HG03558 (cell line): ENCODE results near the gene TALDO1.

Source experiments
- ATAC-seq: cut with Tn5 transposase; IDR thresholded peaks from one replicate; pipeline ENCODE4 v1.9.1; 2021; ENCODE audit warnings: moderate number of reproducible peaks; ENCODE audit not compliant: unreplicated experiment; ENCODE audit errors: extremely low read depth

Gene TALDO1

DNA sequence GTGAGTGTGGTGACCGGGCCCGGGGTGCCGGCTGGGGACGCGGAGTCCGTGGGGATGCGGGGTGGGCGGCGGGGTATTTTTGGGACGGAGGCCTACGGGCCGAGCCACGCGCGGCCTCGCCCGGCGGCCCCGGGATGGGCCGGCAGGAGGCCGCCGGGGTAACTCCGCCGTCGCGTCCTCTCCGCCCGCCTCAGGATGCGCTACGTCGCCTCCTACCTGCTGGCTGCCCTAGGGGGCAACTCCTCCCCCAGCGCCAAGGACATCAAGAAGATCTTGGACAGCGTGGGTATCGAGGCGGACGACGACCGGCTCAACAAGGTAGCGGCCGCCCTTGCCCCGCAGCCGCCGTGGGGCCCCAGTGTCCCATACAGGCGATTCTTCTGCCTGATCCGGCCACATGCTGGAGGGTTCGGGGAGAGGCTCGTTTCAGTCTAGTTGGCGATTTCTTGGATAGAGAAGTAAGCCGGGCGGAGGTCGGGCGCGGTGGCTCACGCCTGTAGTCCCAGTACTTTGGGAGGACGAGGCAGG is 62.8 kb downstream of the TALDO1 start:
- no peak for ATAC-seq

GRCh38 chr11:811446-812245 is 64.4 kb downstream of the TALDO1 start:
- ATAC-seq = no peak

GRCh38 chr11:812390-812789 is 65.1 kb downstream of the TALDO1 start:
- no peak for ATAC-seq

- no peak for ATAC-seq
Measured at GRCh38 chr11:813072-813455, 65.8 kb downstream of the TALDO1 start.

DNA sequence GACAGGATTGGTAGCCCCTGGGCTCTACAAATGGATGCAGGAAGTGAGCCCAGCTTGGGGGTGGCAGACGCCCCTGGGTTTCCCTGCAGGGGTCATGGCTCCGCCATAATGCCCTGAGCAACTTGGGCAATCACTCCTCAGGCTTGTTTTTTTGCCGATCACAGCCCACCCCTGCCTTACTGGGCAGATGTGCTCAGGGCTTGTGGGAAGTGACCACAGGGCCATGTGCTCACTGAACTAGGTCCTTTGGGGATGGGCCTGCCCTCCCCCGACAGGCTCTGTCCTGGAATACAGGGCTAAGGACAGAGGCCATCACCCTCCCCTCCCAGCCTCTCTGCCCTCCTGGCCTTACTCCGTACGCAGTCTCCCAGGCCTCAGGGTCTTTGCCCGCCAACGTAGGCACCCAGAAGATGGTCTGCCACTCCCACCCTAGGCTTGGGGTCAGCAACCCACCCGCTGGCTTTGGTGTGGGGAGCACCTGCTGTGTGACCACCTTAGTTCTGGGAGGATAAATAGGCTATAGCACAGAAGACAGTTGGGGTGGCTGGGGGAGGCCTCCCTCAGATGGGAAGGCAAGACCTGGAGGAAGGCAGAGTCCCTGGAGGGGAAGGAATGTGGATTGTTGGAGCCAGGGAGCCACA is 66.3 kb downstream of the TALDO1 start:
- ATAC-seq = no peak
